Effector CD4-positive, alpha-beta T cell (primary cell): ENCODE measurements around the gene TRIL.

ENCODE experiments used
- DNase-seq: peaks from one replicate; pipeline ENCODE4 v3.0.0-alpha.2; 2020

Gene TRIL

DNA sequence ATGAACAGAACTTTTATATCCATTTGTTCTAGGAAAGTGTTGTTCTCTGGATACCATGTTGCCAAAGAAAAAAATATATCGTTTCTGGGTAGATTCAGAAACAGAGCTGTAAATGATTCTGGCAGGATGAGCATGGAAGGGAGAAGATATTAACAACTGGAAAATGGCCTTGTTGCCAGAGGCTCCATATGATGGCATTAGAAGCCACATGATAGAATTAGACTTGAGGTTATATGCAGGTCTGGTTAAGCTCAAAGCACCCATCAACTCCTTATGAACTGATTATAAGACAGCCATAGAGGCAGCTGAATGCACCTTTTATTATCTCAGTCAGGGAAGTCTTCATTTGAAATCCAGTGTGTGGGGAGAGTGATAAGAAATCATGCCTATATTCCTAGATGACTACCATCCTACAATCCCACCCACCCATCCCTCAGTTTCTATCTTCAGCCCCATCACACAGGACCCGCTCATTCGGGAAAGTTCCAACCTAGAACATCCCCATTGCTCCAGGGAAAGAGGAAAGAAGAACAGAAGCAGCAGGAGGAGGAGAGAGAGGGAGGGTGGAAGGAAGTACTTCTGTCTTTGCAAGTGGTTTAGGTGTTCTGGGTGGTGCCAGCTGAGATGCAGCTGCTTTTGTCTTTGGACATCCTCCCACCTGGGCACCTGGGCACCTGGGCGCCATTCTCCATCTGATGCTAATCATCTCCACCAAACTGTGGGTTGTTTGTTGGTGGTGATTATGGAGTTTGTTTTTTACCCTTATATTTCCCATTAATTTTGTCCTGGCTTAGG, 25.5 kb upstream of the TRIL start:
- no peak for DNase-seq

DNA sequence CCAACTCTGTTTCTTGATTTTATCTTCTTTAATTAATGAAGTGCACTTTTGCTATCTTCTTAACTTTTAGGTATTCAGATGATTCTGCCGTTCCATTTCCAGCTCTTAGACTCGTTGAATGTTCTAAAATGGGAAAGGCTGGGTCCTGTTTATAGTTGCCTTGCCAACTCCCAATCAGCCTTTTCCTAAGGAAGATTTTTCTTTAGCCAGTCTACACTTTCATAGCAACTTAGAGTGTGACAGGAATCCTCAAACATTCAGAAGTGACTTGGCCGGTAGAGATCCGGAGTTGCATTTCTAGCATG, 23.0 kb upstream of the TRIL start:
- DNase-seq = no peak

DNA sequence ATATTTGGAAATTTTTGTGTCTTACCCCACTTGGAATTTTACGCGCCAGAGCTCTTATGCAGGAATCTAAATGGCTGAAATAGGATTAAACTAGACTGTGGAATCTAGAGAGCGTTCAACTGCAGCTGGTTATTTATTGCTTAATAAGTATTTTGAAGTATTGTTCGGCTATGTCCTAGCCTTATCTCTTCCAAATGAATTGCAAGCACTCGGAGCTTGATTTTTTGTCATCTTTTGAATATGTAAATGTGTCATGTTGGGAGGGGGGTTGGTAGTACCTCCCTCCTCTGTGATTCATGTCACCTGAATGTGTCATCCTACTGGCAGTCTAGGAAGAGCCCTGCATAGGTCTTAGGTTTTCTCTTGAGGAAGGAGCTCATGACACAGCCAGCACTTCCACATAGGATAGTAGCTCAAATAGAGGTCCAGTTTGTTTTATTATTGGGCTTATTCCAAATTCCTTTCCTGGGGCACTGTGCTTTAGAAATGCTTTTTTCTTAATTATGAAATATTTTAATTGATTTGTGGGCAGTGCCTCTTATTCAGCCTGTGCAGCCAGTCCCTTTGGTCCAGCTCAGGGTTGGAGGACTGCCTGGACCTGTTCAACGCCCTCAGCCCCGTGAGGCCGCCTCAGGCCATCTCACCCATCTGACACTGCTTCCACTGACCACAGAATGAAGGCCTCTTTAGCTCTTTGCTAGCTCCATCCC, 22.5 kb upstream of the TRIL start:
- no peak for DNase-seq

DNA sequence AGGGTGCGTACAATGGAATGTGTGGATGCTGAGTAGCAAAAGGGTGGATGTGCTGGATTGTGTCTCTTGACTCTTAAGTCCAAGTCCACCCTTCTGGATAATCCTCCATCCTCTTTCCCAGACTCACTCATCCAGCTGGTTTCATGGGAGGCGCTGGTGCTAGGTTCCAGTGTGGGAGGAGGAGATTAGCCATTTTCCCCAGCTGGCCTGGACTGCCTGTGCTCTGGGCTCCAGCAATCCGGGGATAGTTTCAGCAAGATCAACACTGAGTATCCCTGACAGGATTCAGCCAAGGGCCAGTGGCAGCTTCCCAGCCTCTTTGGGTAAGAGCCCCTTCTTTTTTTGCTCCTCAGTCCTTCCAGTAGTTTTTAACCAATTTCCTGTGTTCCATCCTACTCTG, 21.6 kb upstream of the TRIL start:
- DNase-seq = no peak

GRCh38 chr7:28977881-28978280, 19.8 kb upstream of the TRIL start:
- DNase-seq = no peak

DNA sequence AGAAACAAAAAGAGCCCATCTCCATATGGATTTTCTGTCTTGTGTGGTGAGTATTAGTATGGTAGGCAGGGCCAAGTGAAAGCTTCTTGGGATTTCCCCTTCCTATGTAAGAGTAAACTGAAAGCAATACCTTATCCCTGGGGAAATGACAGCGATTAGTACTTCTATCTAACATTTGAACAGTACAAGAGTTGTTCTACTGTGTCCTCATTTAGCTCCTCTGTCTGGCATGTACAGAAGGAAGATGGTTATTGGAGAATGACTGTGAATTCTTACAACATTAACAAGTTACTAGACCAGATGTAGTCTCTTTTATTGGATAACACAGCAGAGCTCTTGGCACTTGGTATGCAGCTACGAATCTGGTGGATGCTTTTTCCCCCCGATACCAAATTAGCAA, 17.9 kb upstream of the TRIL start:
- DNase-seq = no peak

GRCh38 chr7:28973591-28973990, 15.5 kb upstream of the TRIL start:
- DNase-seq = no peak

DNA sequence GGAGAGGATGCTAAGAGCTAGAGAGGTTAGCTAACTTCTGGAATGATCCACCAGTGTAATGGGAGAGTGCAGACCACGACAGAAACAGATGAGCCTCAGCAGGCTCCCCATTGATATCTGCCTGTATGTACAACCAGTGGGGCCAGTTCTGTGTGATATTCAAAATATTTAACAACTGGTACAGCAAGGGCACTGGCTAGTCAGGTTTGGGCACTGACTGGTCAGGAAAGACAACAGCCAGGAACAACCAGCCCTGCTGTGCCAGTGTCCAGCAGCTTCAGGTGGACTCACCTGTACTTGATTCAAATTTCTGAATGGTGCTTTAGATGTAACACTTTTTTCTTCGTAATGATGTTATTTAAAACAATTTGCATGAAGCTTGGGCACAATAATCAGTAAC, 5.9 kb upstream of the TRIL start:
- no peak for DNase-seq

DNA sequence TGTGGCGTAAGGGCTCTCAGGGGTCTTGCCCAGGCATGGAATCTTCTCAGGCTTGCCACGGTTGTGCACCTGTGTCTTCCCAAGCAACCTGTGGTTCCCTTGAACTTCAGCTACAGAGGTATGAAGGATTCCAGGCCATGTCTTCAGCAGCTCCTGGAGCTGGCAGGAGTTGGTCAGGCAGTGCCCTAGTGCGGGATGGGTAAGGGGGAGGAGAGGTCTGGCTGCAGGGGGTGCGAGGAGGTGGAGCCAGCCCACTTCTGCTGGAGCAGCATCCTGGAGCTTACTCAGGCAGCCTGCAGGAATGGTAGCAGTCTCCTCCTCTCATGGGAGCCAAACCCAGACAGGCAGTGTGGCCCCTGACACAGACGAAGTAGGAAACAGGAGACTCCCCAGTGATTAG, 3.8 kb upstream of the TRIL start:
- no peak for DNase-seq

GRCh38 chr7:28960071-28960840, 2.1 kb upstream of the TRIL start:
- DNase-seq = no peak

GRCh38 chr7:28958980-28959347, 834 bp upstream of the TRIL start:
- DNase-seq = no peak

DNA sequence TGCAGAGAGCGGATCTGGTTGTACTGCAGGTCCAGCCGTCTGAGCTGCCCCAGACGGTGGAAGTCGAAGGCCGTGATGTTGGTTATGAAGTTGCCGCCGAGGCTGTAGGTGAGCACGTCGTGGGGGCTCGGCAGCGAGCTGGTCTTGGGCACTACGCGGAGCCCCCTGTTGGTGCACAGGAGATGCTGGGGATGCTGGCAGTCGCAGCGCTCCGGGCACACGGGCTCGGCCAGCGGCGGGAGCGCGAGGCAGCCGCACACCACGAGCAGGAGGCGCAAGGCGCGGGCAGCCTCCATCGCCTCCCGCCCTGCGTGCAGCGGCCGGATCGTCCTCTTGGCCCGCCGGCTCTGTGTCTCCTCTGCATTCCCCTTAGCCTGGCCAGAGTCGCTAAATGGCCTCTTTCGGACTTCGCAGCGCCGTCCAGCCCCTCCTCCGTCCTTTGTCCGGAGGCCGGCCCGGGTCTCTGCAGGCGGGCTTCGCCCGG, 337 bp downstream of the TRIL start:
- no peak for DNase-seq

GRCh38 chr7:28957064-28957750, 923 bp downstream of the TRIL start:
- DNase-seq = no peak

GRCh38 chr7:28956608-28957063, 1.5 kb downstream of the TRIL start:
- no peak for DNase-seq

DNA sequence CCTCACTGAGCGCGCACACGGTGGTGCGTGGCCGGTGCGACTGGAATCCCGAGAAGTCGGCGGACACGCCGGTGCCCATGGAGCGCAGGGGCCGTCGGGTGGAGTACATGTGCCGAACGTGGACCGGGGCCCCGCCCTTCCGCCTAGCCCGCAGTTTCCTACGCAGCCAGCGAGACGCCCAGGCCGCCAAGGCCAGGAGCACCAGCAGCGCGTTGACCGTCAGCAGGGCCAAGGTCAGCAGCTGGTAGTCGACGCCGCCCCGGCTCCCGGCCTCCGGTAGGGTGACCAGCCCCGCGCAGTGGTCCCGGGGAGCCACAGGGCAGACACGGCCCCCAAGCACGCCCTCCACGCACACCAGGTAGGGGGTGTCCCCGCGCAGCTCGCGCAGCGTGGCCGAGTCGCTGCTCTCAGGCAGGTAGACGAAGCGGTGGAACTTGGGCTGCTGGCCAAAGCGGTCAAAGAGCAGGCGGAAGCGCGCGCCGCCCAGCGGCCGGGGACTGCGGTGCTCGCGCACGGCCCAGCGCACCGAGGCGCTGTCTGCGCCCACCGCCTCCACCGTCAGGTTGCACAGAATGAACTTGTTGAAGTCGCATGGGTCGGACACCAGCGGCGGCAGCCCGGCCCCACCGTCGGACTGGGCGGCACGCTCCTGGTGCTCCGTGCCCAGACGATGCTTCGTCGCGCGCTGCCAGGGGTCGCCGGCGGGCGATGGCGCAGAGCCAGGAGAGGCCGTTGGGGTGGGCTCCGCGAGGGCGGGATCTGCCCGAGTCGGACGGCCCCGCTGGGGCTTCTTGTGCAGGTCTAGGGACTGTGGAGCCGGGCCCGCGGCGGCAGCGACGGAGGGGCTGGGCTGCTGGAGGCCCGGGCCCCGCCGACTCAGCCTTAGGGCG, 2.2 kb downstream of the TRIL start:
- no peak for DNase-seq

- no peak for DNase-seq
Measured at GRCh38 chr7:28955356-28955717, 2.8 kb downstream of the TRIL start.

GRCh38 chr7:28954946-28955345, 3.2 kb downstream of the TRIL start:
- DNase-seq = no peak

GRCh38 chr7:28954471-28954870, 3.7 kb downstream of the TRIL start:
- no peak for DNase-seq

DNA sequence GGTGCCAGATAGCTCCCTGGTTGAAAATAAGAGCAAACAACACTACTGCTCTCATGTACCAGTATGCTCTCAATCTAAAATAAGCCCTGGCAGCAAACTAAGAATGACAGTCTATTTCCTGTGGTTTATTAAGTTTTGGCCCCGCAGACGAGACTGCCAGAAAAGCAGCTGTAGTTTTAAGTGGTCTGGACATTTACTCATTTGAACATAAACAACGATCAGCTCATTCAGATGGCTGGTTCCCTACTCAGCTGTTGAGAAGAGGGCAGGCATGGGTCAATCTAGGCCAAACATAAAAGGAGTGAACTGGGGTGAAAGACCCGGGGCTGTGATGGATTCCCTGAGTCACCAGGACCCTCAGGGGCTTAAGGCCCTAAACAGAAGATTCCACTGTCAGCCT, 4.5 kb downstream of the TRIL start:
- no peak for DNase-seq

DNA sequence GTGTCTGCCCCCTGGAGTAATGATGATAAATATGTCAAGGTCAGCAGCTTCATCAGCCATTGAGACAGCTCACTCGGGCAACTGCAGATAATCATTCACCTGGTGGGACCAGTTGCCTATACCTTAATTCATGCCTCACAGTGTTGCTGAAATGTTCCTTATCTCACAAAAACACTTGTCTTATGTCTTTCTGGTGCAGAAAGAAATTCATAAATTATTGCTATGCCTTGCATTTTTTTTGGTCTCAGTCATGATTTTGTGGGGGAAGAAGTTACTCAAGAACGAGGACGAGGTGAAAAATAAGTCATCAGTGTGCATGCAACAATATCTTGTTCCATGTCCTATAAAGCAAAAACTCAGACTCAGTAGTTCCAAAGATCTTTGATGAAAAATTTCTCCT, 16.0 kb downstream of the TRIL start:
- DNase-seq = no peak

- DNase-seq = no peak
Measured at GRCh38 chr7:28941633-28942032, 16.5 kb downstream of the TRIL start.

DNA sequence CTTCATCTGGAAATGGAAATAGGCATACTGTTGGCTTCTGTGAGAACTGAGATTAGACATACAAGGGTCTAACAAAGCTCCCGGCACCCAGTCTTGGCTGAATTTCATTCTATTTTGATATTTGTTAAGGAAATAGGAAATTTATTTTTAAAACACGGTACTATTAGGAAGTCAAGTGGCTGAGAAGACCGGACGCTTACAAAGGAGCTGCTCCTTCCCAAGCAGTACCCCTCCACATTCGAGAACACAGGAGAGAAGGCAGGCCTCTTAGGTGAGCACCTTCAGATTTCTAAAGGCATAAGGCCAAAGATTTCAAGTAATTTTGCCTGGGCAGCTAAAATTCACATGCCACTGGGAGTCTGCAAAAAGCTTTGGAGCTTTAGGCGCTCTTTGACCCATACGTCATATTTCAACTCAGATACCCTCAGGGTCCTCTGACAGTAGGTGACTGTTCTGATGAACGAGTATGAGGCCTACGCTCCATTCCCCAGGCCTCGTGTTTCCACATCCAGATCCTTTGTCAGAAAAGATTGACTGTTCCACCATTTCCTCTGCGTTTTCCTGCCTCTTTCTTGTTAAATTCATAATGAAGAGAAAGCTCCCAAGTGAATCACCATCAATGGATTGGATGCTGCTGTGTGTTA, 17.3 kb downstream of the TRIL start:
- no peak for DNase-seq
